ENCODE data around the gene IDH1. TPM values are rescaled to one million over a fixed set of nuclear protein-coding genes. Genes with fewer than 3 reads are reported as not detected.

Gene IDH1
- total and polyA plus RNA-seq, 2 of the 4 experiments (the other 2 are of a cell fraction), result 53.5 to 77.1 TPM

DNA sequence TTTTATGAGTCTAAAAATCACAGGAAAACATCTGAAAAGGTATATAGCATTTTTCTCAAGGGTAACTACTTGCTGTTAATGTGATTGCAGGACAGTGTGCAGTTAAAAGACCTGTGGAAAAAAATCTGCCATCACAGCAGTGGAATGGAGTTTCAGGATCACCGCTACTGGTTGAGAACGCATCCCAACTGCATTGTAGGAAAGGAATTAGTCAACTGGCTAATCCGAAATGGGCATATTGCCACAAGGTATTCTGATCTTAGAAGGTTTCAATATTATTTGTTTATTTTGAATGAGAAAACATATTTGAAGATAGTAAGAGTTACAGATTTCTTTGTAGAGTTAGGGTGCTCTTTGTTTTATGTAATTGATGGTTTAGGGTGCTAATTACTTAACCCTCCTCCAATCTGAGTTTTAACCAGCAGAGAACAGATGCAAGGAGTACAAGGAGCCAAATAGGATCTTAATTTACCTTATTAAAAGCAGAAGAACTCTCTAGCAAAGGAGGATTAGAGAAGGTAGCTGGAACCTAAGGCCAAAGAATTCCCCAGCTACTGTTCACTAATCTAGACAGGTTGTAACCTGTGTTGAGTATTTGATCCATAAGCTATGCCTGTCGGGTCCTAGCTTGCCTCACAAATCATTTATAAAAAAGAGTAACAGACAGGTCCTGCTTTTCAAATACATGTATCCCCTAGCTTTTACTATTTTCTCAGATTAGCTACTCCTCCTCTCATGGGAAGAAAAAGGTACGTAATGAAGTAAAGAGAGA, 46.2 kb upstream of the IDH1 start (continued):
- TF ChIP-seq, protein P1, sequence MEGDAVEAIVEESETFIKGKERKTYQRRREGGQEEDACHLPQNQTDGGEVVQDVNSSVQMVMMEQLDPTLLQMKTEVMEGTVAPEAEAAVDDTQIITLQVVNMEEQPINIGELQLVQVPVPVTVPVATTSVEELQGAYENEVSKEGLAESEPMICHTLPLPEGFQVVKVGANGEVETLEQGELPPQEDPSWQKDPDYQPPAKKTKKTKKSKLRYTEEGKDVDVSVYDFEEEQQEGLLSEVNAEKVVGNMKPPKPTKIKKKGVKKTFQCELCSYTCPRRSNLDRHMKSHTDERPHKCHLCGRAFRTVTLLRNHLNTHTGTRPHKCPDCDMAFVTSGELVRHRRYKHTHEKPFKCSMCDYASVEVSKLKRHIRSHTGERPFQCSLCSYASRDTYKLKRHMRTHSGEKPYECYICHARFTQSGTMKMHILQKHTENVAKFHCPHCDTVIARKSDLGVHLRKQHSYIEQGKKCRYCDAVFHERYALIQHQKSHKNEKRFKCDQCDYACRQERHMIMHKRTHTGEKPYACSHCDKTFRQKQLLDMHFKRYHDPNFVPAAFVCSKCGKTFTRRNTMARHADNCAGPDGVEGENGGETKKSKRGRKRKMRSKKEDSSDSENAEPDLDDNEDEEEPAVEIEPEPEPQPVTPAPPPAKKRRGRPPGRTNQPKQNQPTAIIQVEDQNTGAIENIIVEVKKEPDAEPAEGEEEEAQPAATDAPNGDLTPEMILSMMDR (conservative IDR thresholded peaks at IDR 0.05; ENCODE audit: low read depth, low read length), result no peak
- TF ChIP-seq CHD1 (IDR thresholded peaks at IDR 0.05; ENCODE audit: low read depth, low read length) (no peak), RAD21 (IDR thresholded peaks at IDR 0.05; ENCODE audit: low read length) (no peak)

DNA sequence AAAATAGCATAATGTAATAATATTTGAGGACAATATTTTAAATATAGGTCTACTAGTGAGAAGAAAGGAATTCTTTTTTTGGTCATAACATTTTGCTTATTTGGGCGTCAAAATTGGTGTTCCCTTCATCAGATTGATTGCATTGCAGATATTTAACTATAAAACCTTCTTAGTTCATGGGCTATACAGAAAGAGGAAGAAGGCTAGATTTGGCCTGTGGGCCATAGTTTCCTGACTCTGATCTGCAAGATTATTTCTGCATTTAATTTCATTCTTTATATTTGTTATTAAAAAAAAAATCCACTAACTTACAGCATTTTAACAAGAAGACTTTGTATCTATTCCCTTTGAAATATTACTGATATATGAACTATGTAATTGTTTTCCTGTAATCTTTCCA, 43.1 kb upstream of the IDH1 start:
- TF ChIP-seq, protein P1 (conservative IDR thresholded peaks at IDR 0.05; ENCODE audit: low read depth, low read length), result no peak
- TF ChIP-seq FOS (IDR thresholded peaks at IDR 0.05; ENCODE audit: low read depth, low read length) (no peak), RFX5 (IDR thresholded peaks at IDR 0.05; ENCODE audit: low read depth, low read length) (no peak), MAZ (IDR thresholded peaks at IDR 0.05; ENCODE audit: borderline replicate concordance, low read depth, low read length) (no peak), SMC3 (IDR thresholded peaks at IDR 0.05; ENCODE audit: low read depth, low read length) (no peak), MXI1 (IDR thresholded peaks at IDR 0.05; ENCODE audit: borderline replicate concordance, low read depth, low read length) (no peak)
- ChIA-PET CTCF (no interaction called here), POLR2A (ENCODE audit: unreplicated experiment) (no interaction called here)
- H3K79me1 ChIP-seq (ENCODE audit: low read depth in 1 of 2, low read length in 2 of 2), result peaks cover 15 to 23% of the 10 kb centered on the region in 2 experiments
- H2AK5ac ChIP-seq (ENCODE audit: low read depth, low read length), result no peak overlapping the region
- no peaks in the 10 kb centered on the region; the same call in 1 of the 2 replicates for H3K4me1 ChIP-seq (ENCODE audit: control insufficient read depth, insufficient read depth, low read length)
- H4K91ac ChIP-seq (ENCODE audit: insufficient read depth, low read depth, low read length), result no peak overlapping the region
- no peak overlapping the region for H3K9ac ChIP-seq (ENCODE audit: low read depth, low read length)
- no peak overlapping the region for H2BK120ac ChIP-seq (ENCODE audit: low read depth, low read length)
- H4K5ac ChIP-seq (ENCODE audit: low read depth, low read length), result no peak overlapping the region
- no peak overlapping the region for H2BK20ac ChIP-seq (ENCODE audit: low read depth, low read length)
- no peak overlapping the region for H3K4me3 ChIP-seq (ENCODE audit: insufficient read depth, low read depth, low read length)
- no TSS peak for BruUV-seq (replicated peaks)
- peaks cover 21% of the 10 kb centered on the region for H3K36me3 ChIP-seq (ENCODE audit: control insufficient read depth, insufficient read depth, low read length)
- H3K9me3 ChIP-seq (ENCODE audit: control insufficient read depth, insufficient read depth, low read length), result no peaks in the 10 kb centered on the region
- H2BK5ac ChIP-seq (ENCODE audit: low read depth, low read length, poor library complexity, severe bottlenecking), result no peak overlapping the region
- H2BK15ac ChIP-seq (ENCODE audit: low read depth, low read length), result no peak overlapping the region
- H3K27ac ChIP-seq (ENCODE audit: insufficient read depth, low read length), result no peak overlapping the region
- H3K56ac ChIP-seq (ENCODE audit: extremely low read depth, insufficient read depth, low read length), result no peak overlapping the region
- H3K4me2 ChIP-seq (ENCODE audit: low read depth, low read length), result no peak overlapping the region
- H3K9me1 ChIP-seq (ENCODE audit: insufficient read depth, low read length), result no peaks in the 10 kb centered on the region
- no peaks in the 10 kb centered on the region for H3K27me3 ChIP-seq (ENCODE audit: control insufficient read depth, insufficient read depth, low read length)
- H4K8ac ChIP-seq (ENCODE audit: low read depth in 2 of 2, low read length in 2 of 2), result no peak overlapping the region
- H2AK9ac ChIP-seq (replicated peaks; ENCODE audit: low read depth, low read length, poor library complexity), result no peak overlapping the region
- WGBS, 2 experiments (ENCODE audit: extremely low coverage in 2 of 2, insufficient read length in 1 of 2), result no CpG with 5 or more reads among the region's 1 CpG
- H3K14ac ChIP-seq (replicated peaks; ENCODE audit: low read depth, low read length), result no peak overlapping the region
- H3K4ac ChIP-seq (ENCODE audit: low read depth, low read length), result no peak overlapping the region
- no peaks in the 10 kb centered on the region for H4K20me1 ChIP-seq (ENCODE audit: insufficient read depth, low read length)
- in situ Hi-C loops (cut with MboI; ENCODE audit: low sequenced_read_pairs), result no loop called here
- H3K18ac ChIP-seq (ENCODE audit: low read depth, low read length), result no peak overlapping the region
- no peak overlapping the region for H2AFZ ChIP-seq (replicated peaks; ENCODE audit: low read length, poor library complexity)
- DNase-seq (no peak), ATAC-seq (ENCODE audit: low read depth) (no peak)
- H3K23ac ChIP-seq (ENCODE audit: low read depth, low read length), result no peak overlapping the region
- dilution Hi-C loops (cut with HindIII; ENCODE audit: low sequenced_read_pairs, unreplicated experiment), result no loop called here
- intact Hi-C loops (cut with micrococcal nuclease), result no loop called here

Measured in IMR-90 (cell line).